ENCODE results near the gene ARMS2.

Gene ARMS2

DNA sequence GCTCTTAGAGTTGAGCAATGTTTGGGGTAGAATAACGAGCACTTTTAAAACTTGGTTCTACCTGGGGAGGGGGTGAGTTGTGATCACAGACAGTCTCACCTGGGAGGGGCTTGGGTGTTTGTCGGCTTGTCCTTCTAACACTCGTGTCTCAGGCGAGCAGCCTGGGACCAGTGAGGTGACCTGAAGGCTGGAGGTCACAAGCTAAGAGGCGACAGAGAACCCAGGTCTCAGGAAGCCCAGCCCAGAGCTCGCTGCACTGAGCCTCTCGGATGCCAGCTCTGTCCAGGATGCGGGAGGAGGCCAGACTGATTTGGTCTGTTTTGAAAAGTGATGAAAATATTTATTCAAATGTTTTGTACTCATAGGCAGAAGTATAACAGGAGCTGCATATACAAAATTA lies 18.7 kb downstream of the ARMS2 start:
- DNase-seq = no peak

DNA sequence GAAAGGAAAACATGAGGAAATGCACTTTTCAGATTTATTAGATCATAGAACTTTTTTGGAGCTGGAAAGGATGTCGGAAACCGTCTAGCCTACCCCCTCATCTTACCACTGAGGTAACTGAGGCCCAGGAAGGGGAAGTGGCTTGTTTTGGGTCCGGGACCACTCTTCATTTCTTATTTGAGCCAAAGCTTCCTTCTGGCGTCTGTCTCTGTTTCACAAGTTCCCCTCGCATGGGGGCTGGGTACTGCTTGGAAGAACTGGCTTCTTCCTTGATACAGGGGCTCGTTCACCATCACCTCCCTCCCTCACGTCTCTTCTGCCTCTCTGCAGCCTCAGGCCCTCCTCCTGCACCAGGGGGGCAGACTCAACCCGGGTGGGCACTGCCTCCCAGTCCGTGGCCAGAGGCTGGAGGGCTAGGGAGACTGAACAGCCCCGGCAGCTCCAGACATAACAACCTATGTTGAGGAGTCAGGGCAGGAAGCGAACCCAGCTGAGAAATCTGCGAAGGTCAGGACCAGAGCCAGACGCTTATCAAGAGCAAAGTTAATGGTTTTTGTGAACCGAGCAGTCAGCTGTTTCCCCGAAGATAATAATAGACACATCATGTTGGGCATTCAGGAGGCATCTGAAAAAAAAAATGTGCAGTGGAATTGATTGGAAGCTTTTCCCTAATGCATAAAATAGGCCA lies 19.8 kb downstream of the ARMS2 start:
- no peak for DNase-seq

DNA sequence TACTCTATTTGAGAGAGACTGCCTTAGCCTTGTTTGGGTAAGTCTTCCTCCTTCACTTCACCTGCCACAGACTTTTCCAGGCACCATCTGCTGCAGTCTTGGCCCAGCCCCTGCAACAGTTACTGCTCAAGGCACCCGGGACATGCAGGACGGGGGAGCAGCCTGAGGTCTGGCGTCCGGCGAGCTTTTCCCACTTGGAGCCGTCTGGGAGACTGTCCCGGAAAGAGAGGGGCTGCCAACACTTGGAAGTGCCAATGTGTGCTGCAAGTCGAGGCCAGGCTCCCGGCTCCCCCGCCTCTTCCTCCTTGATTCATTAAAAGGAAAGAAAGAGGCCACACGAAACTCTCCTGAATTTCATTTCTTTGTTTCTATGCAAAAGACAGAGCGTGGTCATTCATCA lies 20.6 kb downstream of the ARMS2 start:
- no peak for DNase-seq

DNA sequence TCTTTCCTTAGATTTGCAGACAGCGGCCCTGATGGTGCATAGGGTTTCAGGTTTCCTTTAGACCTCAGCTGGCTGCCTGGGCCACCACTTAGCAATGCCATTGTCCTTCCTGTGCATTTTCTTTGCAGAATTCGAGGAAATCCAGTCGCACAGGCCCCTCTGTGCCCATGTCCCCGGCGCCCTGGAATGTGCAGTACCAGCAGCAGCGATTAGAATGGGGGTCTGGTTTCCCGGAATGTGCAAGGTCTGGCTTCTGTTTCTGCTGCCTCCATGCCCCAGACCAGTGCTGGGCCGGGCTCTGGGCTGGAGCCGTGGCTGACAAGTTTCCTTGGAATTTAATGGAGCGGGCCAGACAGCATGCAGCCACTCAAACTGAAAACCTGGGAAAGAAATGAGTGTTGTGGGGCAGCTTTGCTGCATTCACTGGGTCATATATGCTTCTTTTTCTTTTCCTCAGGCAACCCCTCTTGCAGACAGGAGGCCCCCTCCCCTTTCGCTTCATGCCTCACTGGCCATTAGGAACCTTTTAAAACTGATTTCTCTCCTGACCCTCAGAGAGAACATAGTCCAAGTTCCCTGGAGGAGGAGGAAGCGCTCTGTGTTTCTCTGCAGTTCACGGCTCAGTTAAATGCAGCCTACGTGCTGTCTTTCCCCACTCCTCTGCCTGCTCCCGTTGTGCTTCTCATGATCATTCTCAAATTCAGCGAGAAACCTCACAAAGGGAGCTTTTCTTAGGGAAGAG lies 21.3 kb downstream of the ARMS2 start:
- DNase-seq = no peak

DNA sequence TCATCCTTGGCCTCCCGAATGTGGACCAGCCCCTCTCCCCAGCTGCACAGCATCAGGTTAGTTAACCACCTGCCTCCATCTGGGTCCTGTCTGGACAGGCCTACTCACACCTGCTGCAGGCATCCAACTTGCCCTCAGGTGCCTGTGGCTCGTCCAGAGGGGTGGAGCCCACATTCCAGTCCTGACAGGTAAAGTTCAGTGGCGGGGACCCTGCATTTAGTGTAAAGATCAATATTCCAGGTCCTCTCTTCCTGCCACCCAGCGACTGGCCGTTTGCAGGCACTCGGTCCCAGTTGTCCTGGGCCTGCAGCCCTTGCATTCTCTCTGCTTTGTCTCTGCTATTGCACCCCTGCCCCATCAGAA lies 21.9 kb downstream of the ARMS2 start:
- no peak for DNase-seq

DNA sequence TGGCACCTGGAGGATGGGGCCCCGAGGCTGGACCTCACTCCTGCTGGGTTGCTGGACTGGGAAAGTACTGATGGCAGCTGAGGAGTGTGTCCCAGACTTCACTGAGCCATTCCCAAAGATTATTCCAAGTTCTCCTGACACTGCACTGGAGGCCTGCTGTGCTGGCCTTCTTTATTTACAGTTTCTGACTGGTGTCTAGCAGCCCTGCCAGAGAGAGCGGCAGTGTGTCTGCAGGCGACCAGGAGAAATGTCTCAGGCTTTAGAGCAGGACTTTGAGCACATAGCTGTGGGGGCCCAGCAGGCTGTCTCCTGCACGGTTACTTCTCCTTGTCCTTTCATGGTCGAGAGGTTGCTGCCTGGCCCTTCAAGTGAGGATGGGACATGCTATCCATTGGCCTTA lies 23.0 kb downstream of the ARMS2 start:
- no peak for DNase-seq

DNA sequence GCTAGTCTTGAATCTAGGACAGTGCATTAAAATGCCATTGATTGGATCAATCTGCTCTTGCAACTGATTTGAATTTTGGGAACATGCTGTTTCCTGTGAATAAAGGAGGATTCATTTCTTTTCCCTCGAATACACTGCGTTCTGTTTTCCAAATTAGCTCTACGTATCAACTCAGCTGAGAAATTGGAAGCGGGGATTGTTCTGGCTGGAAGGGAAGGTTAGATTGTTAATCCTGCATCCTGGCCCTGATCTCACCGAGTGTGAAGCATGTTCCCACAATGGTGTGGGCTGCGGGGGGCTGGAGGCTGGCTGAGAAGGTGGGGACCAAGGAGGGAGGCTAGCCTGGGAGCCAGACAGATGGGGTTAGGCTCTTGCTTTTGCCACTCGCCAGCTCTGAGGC lies 24.5 kb downstream of the ARMS2 start:
- no peak for DNase-seq

DNA sequence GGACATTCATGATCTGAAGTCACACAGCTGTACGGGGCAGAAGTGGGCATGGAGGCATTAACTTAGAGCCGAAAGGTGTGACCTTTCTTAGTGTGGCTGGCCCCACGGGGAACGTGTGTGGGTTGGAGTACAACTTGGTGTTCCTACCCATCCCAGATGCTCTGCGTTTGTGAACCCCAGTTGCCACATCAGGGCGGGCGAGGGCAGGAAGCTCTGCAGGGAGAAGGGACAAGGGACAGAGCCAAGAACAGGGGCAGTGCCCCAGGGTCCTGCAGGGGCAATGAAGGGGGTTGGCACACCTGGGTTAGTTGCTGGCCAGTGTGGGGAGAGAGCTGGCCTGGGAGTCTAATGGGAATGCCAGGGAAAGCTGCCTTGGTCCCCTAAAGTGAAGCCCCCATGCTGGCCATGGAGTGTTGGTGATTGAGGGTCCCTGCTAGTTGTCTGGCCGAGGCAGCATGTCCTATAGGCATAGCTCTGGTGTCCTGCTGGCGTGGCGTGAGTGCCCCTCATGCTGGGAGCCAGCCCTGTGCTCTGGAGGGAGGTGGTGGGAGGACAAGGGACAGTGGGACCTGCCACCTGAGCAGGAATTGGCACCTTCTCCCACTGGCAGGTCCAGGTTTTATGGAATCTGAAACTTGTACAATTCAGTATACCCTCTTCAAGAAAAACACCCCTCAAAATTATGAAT lies 25.8 kb downstream of the ARMS2 start:
- DNase-seq = no peak

DNA sequence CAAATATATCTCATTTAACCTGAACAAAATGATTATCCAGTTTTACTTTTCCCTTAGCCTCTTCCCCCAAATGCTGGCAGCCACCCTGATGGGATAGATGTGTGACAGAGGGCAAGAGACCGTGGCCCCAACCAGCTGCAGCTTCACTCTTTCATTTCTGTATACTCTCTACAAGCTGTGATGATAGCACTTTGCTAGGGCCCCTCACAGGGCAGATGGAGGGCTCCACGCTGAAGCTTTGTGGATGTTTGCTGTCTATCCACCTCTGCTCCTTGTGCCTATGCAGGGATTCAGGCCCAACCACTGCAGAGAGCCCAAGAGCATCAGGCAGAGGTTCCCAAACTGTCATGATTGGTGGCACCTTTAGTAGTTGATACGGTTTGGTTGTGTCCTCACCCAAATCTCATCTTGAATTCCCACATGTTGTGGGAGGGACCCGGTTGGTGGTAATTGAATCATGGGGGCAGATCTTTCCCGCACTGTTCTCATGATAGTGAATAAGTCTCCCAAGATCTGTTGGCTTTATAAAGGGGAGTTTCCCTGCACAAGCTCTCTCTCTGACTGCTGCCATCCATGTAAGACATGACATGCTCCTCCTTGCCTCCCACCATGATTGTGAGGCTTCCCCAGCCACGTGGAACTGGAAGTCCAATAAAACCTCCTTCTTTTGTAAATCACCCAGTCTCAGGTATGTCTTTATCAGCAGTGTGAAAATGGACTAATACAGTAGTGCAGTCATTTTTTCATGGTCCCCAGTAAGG lies 27.0 kb downstream of the ARMS2 start:
- no peak for DNase-seq

DNA sequence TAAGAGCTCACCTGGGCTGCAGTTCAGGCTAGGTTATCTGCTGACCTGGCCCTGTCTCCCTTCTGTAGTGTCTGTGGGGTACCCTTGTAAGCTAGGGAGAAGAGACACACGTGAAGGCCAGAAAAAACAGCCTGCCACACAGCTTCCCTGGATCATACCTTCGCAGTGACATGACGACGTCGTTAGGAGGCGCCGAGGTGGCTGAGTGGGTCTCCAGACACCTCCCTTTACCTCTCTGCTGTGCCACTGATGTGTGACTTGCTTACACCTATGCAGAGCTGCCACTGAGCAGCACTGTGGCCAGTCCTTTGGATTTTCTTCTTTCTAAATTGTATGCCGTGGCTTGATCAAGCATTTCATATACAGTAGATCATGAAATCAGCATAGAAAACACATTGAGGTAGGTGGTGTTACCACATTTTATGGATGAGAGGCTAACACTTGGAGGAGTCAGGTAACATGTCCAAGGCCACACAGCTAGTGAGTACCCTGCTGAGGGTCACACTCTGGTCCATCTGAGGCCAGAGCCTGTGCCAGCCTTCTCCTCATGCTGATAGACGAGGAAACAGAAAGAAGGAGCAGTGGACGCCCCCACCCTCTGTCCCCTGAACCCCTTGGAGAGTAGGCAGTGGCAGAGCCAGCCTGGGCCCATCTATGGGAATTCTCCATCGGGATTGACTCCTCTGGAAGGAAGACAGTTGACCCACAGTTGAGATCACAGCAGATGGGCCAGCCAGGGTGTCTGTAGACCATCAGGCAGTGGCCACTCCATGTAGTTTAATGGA lies 30.0 kb downstream of the ARMS2 start:
- DNase-seq = no peak

DNA sequence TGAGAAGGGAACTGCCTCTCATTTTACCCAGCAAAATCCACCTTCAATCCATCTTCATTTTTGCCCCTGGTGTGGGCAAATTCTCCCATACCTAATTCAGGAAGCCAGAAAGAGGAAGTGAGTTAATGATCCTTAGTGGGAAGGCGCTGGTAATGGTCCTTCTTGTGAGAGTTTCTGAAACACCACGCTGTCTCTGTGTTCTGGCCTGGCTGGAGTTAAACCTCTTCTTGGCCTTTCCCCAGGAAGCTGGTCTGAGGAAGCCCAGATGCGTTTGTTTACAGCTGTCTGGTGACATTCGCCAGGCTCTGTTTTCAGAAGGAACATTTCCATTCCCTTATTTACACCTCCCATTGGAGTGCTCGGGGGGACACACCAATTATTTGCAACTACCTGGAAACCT lies 31.2 kb downstream of the ARMS2 start:
- DNase-seq = no peak

DNA sequence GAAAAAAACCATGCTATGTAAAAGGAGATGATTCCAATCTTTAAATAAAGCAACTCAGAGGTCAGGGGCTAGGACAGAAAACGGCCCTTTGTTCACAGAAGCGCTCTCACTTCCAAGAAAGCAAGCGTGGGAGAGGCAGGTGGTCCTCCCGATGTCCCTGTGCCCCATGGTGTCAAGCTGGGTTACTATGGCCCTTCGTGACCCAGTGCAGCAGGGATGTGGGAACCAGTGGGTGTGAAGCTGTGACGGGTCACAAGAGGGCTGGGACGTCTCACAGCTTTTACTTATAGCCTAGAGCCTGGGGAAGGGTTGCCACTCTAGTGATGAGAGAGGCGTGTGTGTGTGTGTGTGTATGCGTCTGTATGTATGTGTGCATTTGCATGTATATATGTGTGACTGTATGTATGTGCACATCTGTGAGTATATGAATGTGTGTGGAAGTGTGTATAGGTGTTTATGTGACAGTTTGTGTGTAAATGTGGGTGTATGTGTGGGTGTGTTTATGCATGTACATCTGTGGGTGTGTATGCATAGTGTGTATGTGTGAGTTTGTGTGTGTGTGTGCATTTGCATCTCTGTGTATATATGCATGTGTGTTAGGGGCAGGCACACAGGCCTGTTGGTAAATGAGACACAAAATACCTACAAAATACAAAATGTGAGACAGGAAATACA lies 32.1 kb downstream of the ARMS2 start:
- DNase-seq = no peak

DNA sequence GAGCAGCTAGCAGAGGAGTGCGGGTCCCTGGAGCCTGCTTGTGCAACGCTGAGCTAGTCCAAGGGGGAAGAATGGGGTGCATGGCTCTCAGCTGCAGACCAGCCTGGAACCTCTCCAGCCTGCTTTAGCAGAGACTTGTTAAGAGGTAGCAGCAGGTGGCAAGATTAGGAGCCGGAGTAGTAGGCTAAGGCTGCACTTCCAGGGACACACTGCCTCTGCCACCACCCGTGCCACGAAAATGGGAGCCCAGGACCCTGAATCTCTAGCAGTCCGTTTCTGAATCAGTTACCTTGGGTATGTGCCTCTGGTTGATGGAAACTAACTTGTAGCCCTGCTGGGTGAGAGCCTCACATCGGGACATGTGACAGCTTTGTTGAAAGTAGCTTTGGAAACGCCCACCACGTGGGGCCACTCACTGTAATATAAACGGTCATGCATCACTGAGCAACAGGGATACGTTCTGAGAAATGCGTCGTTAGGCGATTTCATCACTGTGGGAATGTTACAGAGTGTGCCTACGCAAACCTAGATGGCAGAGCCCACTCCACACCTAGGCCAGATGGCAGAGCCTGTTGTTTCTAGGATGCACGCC lies 32.8 kb downstream of the ARMS2 start:
- no peak for DNase-seq

DNA sequence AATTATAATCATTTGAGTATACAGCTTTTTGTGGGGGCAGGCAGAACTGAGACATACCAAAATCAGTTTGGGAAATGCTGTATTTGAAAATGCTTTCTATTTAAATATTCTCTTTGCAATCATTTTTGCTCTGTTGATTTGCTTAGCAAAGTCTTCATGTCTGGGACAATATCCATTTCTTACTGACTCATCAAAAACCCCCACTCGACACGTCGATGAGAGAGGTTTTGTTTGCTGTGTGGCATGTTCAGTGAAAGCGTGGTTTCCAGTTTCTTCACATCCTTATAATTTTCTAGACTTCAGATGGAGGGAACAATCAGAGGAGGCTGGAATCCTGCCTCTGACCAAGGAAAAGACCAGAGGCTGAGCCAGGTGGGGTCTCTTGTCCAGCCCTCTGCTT lies 35.8 kb downstream of the ARMS2 start:
- DNase-seq = no peak

DNA sequence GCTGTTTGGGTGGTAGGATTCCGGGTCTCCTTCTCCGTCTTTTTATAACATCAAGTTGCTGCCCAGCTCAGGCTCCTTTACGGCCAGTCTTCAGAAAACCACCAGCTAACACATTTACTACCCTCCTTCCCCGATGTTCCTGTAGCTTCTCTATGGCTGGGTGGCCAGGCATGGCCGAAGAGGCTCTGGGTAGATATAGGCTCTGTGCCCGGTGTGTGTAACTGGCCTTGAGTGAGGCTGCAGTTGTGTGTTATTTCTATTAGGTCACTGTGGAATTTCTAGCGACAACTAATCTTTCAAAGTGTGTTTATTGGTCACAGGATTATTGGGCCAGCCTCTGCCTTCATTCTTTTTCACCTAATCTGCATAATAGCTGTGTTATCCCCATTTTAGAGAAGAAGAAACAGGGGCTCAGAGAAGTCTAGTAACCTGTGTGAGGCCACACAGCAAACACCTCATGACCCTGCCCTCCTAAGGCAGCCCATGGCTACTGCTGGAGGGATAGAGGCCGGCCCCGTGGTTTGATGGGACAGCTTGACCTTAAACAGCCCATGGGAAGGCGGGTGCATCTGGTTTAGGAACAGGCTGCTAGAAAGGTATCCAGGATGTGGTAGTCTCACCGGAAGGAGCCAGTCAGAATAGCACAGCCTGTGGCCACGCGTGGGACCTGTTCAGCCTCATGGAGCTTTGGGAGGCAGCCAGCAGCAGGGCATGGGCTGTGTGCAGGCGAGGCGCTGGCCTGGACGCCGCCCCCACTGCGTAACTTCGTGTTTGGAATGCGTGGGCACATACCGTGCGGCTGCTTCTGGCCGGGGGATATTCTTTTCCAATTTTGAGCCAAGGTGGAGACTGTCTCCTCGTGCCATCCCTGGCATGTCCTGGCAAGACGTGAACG lies 36.6 kb downstream of the ARMS2 start:
- DNase-seq = peak; percentile 49 to 63

DNA sequence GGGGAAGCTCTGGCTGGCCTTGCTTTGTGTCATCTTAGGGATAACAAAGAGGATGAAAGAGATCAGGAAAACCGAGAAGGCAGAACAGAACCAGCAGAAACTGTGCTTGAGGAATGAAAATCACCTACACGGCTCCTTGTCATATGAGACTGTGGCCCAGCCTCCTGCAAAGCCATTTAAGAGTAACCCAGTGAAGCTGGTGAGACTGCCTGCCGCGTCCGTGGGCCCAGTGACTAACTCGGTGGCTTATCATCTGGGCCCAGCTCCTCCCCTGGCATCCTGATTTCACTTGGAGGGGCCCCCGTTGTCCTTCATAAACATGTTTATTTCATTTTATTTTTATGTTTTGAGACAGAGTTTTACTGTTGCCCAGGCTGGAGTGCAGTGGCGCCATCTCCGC lies 37.6 kb downstream of the ARMS2 start:
- peak; percentile 13 for DNase-seq

DNA sequence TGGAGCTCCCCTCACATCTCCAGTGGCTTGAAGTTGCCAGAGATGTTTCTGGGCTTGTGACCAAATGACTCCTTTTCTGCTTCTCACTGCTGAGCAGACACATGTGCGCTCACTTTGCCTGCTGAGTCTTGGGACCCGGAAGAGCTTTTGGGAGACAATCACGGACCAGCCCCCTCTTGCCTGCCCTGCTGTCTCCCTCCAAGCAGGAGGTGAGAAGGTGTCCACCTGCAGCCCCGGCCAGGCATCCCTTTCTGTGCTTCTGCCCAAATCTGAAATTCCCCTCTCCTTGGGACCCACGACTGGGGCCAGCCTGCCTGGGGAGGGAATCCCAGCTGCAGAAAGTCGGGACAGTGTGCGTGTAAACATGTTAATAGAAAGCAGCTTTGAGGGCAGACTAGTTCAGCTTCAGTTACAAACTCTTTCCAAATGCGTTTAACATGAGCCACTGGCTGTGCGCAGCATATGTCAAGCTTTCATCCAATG lies 38.6 kb downstream of the ARMS2 start:
- no peak for DNase-seq

DNA sequence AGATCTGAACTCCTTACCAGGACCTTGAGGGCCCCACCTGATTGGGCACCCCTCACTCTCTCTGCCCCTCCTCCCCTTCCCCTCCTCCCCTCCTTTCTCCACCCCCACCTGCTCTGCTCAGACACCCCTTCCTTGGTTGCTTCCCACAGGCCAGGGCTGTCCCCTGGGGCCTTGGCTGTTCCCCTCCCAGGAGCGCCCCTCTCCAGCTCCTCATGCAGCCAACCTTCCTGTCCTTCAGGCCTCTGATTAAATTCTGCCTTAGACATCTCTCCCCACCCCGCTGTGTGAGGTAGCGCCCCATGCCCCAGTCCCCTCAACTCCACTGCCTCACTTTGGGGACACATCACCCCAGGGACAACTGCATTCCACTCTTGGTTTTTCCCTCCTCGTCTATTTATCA lies 39.3 kb downstream of the ARMS2 start:
- no peak for DNase-seq

DNA sequence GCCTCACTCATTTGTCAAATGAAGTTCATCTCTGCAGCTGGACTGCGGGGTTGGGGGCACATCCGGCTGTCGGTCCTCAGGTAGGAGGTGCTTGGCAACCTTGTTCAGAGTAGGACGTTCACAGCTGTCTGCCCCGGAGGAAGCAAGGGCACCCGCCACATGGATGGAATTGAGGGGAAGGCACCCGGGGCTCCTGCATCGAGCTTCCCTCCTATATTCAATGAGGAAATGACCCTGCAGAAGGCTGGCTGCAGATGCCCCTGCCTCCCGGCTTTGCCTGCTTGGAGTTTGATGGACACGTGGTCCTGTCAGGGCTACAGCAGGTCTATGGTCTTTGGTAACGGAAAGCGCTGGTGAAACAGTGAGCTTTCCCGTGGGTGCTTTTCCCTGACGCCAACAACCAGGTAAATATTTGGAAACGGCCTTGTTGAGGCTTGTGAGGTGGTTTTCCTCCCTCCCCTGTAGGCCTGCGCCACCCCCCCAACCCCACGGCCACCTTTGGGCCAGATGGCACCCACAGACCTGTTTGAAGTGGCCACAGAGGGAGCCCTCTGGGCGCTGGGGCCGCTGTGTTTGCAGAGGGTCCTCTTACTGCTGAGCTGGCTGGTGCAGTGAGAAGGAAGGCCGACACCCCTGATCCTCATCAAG lies 39.8 kb downstream of the ARMS2 start:
- DNase-seq = no peak

DNA sequence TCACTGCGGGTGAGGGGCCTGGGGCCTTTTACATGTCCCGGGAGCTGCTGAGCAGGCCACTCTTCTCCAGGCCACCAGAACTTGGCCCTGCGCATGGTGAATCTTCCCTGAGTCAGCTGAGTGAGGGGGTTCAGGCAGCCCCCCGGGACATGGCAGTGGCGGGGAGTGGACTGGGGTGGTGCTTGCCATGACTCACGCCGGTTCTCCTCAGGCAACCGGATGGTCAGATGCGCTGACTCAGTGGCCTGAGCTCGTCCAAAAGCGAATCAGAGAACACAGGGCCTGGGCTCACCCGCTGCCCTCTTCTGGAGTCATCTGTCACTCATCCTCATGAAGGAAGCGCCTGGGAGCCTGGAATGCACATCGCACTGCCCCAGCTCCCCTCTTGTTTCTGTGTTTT lies 40.4 kb downstream of the ARMS2 start:
- no peak for DNase-seq

Data from activated CD4-positive, alpha-beta T cell treated with anti-CD3 and anti-CD28 coated beads, Interleukin-2, amount 50 U/mL, for 48 hours (primary cell).